GM23248 (cell line): ENCODE measurements around the gene BCAS1.

Experiments used
- EZH2 ChIP-seq: fragments of 200-600 bp; sonication (generic); IDR thresholded peaks from 2 replicates; pipeline ENCODE4 v1.6.1; 2018; ENCODE audit warnings: antibody characterized with exemption, mild to moderate bottlenecking; ENCODE audit not compliant: insufficient read depth, poor library complexity, severe bottlenecking
- EZH2phosphoT487 ChIP-seq: fragments of 200-600 bp; sonication (generic); IDR thresholded peaks from 2 replicates; pipeline ENCODE4 v1.6.1; 2018; ENCODE audit warnings: antibody characterized with exemption, moderate library complexity, mild to moderate bottlenecking, low read depth; ENCODE audit not compliant: insufficient read depth

GRCh38 chr20:54044156-54044555, 26.2 kb downstream of the BCAS1 start:
- TF ChIP-seq EZH2 (no peak), EZH2phosphoT487 (no peak)
